H9 (cell line): Measurements from ENCODE around the gene SDF2. TPM values are rescaled to one million over a fixed set of nuclear protein-coding genes. Genes with fewer than 3 reads are reported as not detected.
"Not testable (repeated sequence)": the region's sequence is repeated elsewhere in the genome, so short reads cannot be mapped to it uniquely, and the experiment has no call there.

ENCODE experiments used
- DNase-seq: peaks from one replicate; pipeline ENCODE4 v3.0.0-alpha.2; 2017
- H2AFZ ChIP-seq: one replicate; pipeline ENCODE4 v1.6.1; 2013; ENCODE audit warnings: mild to moderate bottlenecking, low read length, control low read depth, moderate library complexity
- H2AK5ac ChIP-seq: 2 replicates; pipeline ENCODE4 v1.6.1; 2013; ENCODE audit warnings: low read length, control low read depth, mixed read lengths; ENCODE audit not compliant: insufficient read length
- H2BK120ac ChIP-seq: one replicate; pipeline ENCODE4 v1.6.1; 2013; ENCODE audit warnings: low read depth, mild to moderate bottlenecking, low read length, control low read depth, inconsistent platforms; ENCODE audit not compliant: poor library complexity, severe bottlenecking
- H2BK12ac ChIP-seq: 2 replicates; pipeline ENCODE4 v1.6.1; 2013; ENCODE audit warnings: low read length, control low read depth, mixed read lengths, low read depth; ENCODE audit not compliant: insufficient read length
- H2BK15ac ChIP-seq: 2 replicates; pipeline ENCODE4 v1.6.1; 2013; ENCODE audit warnings: low read depth, low read length, control low read depth
- H2BK20ac ChIP-seq: one replicate; pipeline ENCODE4 v1.6.1; 2013; ENCODE audit warnings: low read depth, mild to moderate bottlenecking, low read length, control low read depth, inconsistent platforms; ENCODE audit not compliant: poor library complexity, severe bottlenecking
- H2BK5ac ChIP-seq: 2 replicates; pipeline ENCODE4 v1.6.1; 2013; ENCODE audit warnings: low read length, control low read depth, mixed read lengths; ENCODE audit not compliant: insufficient read length
- H3K14ac ChIP-seq: 2 replicates; pipeline ENCODE4 v1.6.1; 2013; ENCODE audit warnings: low read length, control low read depth; ENCODE audit not compliant: insufficient read depth
- H3K18ac ChIP-seq: 2 replicates; pipeline ENCODE4 v1.6.1; 2013; ENCODE audit warnings: low read depth, mild to moderate bottlenecking, mixed read lengths, low read length, control low read depth; ENCODE audit not compliant: insufficient read length
- H3K23ac ChIP-seq: 2 replicates; pipeline ENCODE4 v1.6.1; 2013; ENCODE audit warnings: low read length, control low read depth, mixed read lengths, low read depth; ENCODE audit not compliant: insufficient read length
- H3K23me2 ChIP-seq: 2 replicates; pipeline ENCODE4 v1.6.1; 2013; ENCODE audit warnings: low read depth, mild to moderate bottlenecking, mixed read lengths, low read length, control low read depth; ENCODE audit not compliant: insufficient read length, poor library complexity, severe bottlenecking
- H3K27ac ChIP-seq: 2 replicates; pipeline ENCODE4 v1.5.1; 2013; ENCODE audit warnings: low read length, control low read depth, mixed read lengths, low read depth; ENCODE audit not compliant: insufficient read length
- H3K27me3 ChIP-seq: 2 replicates; pipeline ENCODE4 v1.6.1; 2013; ENCODE audit warnings: low read length, control low read depth, inconsistent platforms; ENCODE audit not compliant: insufficient read depth
- H3K4ac ChIP-seq: 2 replicates; pipeline ENCODE4 v1.6.1; 2013; ENCODE audit warnings: low read depth, mild to moderate bottlenecking, control low read depth, inconsistent platforms, low read length, moderate library complexity
- H3K4me1 ChIP-seq: 2 replicates; pipeline ENCODE4 v1.6.1; 2013; ENCODE audit warnings: low read length, control low read depth, inconsistent platforms; ENCODE audit not compliant: insufficient read depth
- H3K4me2 ChIP-seq: 2 replicates; pipeline ENCODE4 v1.6.1; 2013; ENCODE audit warnings: low read length, control low read depth, mixed read lengths; ENCODE audit not compliant: insufficient read length, insufficient read depth
- H3K56ac ChIP-seq: 2 replicates; pipeline ENCODE4 v1.6.1; 2013; ENCODE audit warnings: low read depth, mild to moderate bottlenecking, mixed read lengths, low read length, control low read depth; ENCODE audit not compliant: insufficient read length
- H3K79me1 ChIP-seq: 2 replicates; pipeline ENCODE4 v1.6.1; 2013; ENCODE audit warnings: low read depth, mild to moderate bottlenecking, moderate library complexity, low read length, control low read depth, inconsistent platforms; ENCODE audit not compliant: insufficient read depth, poor library complexity, severe bottlenecking
- H3K79me2 ChIP-seq: 2 replicates; pipeline ENCODE4 v1.6.1; 2013; ENCODE audit warnings: low read length, control low read depth, inconsistent platforms; ENCODE audit not compliant: insufficient read depth
- H3K9ac ChIP-seq: 2 replicates; pipeline ENCODE4 v1.6.1; 2013; ENCODE audit warnings: low read length, control low read depth, mixed read lengths; ENCODE audit not compliant: insufficient read length; ENCODE audit errors: extremely low read depth
- H3K9me3 ChIP-seq: one replicate; pipeline ENCODE4 v1.6.1; 2013; ENCODE audit warnings: low read depth, low read length, inconsistent platforms; ENCODE audit not compliant: control insufficient read depth
- H3T11ph ChIP-seq: one replicate; pipeline ENCODE4 v1.6.1; 2013; ENCODE audit warnings: mild to moderate bottlenecking, low read length, control low read depth, inconsistent platforms
- H4K20me1 ChIP-seq: one replicate; pipeline ENCODE4 v1.6.1; 2013; ENCODE audit not compliant: control insufficient read depth, insufficient read length, insufficient read depth
- H4K5ac ChIP-seq: 2 replicates; pipeline ENCODE4 v1.6.1; 2013; ENCODE audit warnings: low read depth, mild to moderate bottlenecking, mixed read lengths, low read length, control low read depth; ENCODE audit not compliant: insufficient read length
- H4K8ac ChIP-seq: replicated peaks from 2 replicates; pipeline ENCODE4 v1.6.1; 2013; ENCODE audit warnings: low read length, control low read depth, mixed read lengths, low read depth; ENCODE audit not compliant: insufficient read length
- H4K91ac ChIP-seq: 2 replicates; pipeline ENCODE4 v1.6.1; 2013; ENCODE audit warnings: low read depth, mild to moderate bottlenecking, moderate library complexity, mixed read lengths, low read length, control low read depth; ENCODE audit not compliant: insufficient read length
- H3K27ac Mint-ChIP-seq, 3 experiments: 2 replicates in 2 of 3; 3 replicates in 1 of 3; pipeline ENCODE4 v1.8.0; 2020 to 2021; ENCODE audit warnings: mixed read lengths in 3 of 3, mild to moderate bottlenecking in 1 of 3, moderate library complexity in 1 of 3
- H3K27me3 Mint-ChIP-seq: 2 replicates; pipeline ENCODE4 v1.8.0; 2021; ENCODE audit warnings: low read depth, mild to moderate bottlenecking, moderate library complexity, mixed read lengths
- H3K36me3 Mint-ChIP-seq, 3 experiments: 2 replicates in 2 of 3; 3 replicates in 1 of 3; pipeline ENCODE4 v1.8.0; 2020 to 2021; ENCODE audit warnings: low read depth in 3 of 3, mixed read lengths in 3 of 3; ENCODE audit not compliant: insufficient read depth in 1 of 3
- H3K4me1 Mint-ChIP-seq, 2 experiments: 2 replicates each; pipeline ENCODE4 v1.8.0; 2020; ENCODE audit warnings: mixed read lengths in 2 of 2
- H3K4me3 Mint-ChIP-seq, 2 experiments: 2 replicates in 1 of 2; 3 replicates in 1 of 2; pipeline ENCODE4 v1.8.0; 2020 to 2021; ENCODE audit warnings: mild to moderate bottlenecking in 2 of 2, mixed read lengths in 2 of 2, moderate library complexity in 1 of 2
- H3K9me3 Mint-ChIP-seq, 2 experiments: 2 replicates in 1 of 2; 3 replicates in 1 of 2; pipeline ENCODE4 v1.8.0; 2020; ENCODE audit warnings: mild to moderate bottlenecking in 2 of 2, mixed read lengths in 2 of 2, moderate library complexity in 1 of 2
- WGBS: extraction: QIAGEN DNeasy Blood & Tissue Kit; methylation state at CpG from one replicate; pipeline ENCODE4 v1.1.7; 2013; ENCODE audit warnings: missing lambda C conversion rate, low lambda C conversion rate, mixed read lengths; ENCODE audit not compliant: insufficient read length; ENCODE audit errors: extremely low coverage; 5-methylcytosine and 5-hydroxymethylcytosine counted together
- total RNA-seq: library from RNA; stranded (reverse); gene quantifications from 2 replicates; pipeline ENCODE4 v1.2.1, GENCODE V29; 2021

Gene SDF2
- total RNA-seq, 1 experiment from 2014 or later = 40.2 TPM

DNA sequence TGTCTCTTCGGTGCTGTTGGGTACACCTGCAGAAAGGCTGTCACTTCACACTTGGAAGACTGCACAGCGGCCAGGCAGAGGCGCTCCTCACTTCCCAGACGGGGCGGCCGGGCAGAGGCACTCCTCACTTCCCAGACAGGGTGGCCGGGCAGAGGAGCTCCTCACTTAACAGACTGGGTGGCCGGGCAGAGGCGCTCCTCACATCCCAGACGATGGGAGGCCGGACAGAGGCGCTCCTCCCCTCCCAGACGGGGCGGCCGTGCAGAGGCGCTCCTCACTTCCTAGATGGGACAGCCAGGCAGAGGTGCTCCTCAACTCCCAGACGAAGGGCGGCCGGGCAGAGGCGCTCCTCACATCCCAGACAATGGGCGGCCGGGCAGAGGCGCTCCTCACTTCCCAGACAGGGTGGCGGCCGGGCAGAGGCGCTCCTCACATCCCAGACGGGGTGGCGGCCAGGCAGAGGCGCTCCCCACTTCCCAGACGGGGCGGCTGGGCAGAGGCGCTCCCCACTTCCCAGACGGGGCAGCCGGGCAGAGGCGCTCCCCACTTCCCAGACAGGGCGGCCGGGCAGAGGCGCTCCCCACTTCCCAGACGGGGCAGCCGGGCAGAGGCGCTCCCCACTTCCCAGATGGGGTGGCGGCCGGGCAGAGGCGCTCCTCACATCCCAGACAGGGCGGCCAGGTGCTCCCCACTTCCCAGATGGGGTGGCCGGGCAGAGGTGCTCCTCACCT lies 2.8 kb downstream of the SDF2 start:
- H3K4ac ChIP-seq, H3K79me1 ChIP-seq, H3K23ac ChIP-seq, H2BK5ac ChIP-seq, H3K56ac ChIP-seq, H2BK20ac ChIP-seq, H3K23me2 ChIP-seq, H3K9ac ChIP-seq, H3K4me1 ChIP-seq, H3K27ac ChIP-seq, H2BK15ac ChIP-seq, H4K8ac ChIP-seq, H3K4me2 ChIP-seq, H3K9me3 ChIP-seq, H3T11ph ChIP-seq, H3K14ac ChIP-seq, H3K27ac Mint-ChIP-seq, H3K27me3 ChIP-seq, H4K91ac ChIP-seq, H2BK120ac ChIP-seq, H2AK5ac ChIP-seq, H4K20me1 ChIP-seq, H4K5ac ChIP-seq, H3K18ac ChIP-seq, H3K27me3 Mint-ChIP-seq, H3K4me3 Mint-ChIP-seq, H2BK12ac ChIP-seq, H2AFZ ChIP-seq: not testable (repeated sequence)
- WGBS = no CpG with 5 or more reads among the region's 46 CpGs
- peak; percentile 39 for DNase-seq
- Mint-ChIP-seq H3K36me3 (peaks cover 36 to 50% (median 47%) of the 10 kb centered on the region in 3 experiments), H3K4me1 (peaks cover 16 to 18% of the 10 kb centered on the region in 2 experiments), H3K9me3 (peaks cover 28 to 33% of the 10 kb centered on the region in 2 experiments)
- H3K79me2 ChIP-seq = peaks cover 19% of the 10 kb centered on the region; the same call in 1 of the 2 replicates

DNA sequence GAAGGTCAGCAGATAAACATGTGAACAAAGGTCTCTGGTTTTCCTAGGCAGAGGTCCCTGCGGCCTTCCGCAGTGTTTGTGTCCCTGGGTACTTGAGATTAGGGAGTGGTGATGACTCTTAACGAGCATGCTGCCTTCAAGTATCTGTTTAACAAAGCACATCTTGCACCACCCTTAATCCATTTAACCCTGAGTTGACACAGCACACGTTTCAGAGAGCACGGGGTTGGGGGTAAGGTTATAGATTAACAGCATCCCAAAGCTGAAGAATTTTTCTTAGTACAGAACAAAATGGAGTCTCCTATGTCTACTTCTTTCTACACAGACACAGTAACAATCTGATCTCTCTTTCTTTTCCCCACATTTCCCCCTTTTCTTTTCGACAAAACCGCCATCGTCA lies 3.4 kb downstream of the SDF2 start:
- Mint-ChIP-seq H3K9me3 (peaks cover 28 to 33% of the 10 kb centered on the region in 2 experiments), H3K36me3 (peaks cover 36 to 52% (median 43%) of the 10 kb centered on the region in 3 experiments), H3K4me1 (peaks cover 13 to 14% of the 10 kb centered on the region in 2 experiments)
- H3K79me1 ChIP-seq, H3K4ac ChIP-seq, H2BK20ac ChIP-seq, H3K56ac ChIP-seq, H2BK5ac ChIP-seq, H3K27me3 Mint-ChIP-seq, H4K91ac ChIP-seq, H3K23me2 ChIP-seq, H2BK12ac ChIP-seq, DNase-seq, H3K23ac ChIP-seq, H4K8ac ChIP-seq, H3K4me1 ChIP-seq, H3T11ph ChIP-seq, H2BK15ac ChIP-seq, H3K4me3 Mint-ChIP-seq, H3K18ac ChIP-seq, H3K27ac Mint-ChIP-seq, H3K4me2 ChIP-seq, H3K27me3 ChIP-seq, H2AK5ac ChIP-seq, H3K27ac ChIP-seq, H4K5ac ChIP-seq, H3K14ac ChIP-seq, H3K9ac ChIP-seq, H3K9me3 ChIP-seq, H4K20me1 ChIP-seq, H2BK120ac ChIP-seq, H2AFZ ChIP-seq: not testable (repeated sequence)
- no CpG with 5 or more reads among the region's 8 CpGs for WGBS
- H3K79me2 ChIP-seq = peaks cover 14% of the 10 kb centered on the region; the same call in 1 of the 2 replicates
